ENCODE measurements around the gene ARG2.

Gene ARG2

DNA sequence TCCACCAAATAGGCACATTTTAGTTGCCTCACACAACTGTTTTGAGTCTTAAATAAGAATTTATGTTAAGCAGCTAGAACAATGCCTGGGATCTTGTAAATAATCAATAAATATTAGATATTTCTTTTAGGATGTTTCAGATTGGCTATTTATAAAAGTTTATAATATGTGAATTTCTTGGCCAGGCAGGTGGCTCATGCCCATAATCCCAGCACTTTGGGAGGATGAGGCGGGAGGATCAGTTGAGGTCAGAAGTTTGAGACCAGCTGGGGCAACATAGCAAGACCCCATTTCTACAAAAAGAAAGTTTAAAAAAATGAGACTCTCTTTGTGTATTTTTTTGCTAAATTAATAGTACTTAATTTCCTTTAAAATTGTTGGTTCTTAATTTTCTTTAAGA lies 21.8 kb downstream of the ARG2 start:
- no peak for DNase-seq (ENCODE audit: low spot score)

DNA sequence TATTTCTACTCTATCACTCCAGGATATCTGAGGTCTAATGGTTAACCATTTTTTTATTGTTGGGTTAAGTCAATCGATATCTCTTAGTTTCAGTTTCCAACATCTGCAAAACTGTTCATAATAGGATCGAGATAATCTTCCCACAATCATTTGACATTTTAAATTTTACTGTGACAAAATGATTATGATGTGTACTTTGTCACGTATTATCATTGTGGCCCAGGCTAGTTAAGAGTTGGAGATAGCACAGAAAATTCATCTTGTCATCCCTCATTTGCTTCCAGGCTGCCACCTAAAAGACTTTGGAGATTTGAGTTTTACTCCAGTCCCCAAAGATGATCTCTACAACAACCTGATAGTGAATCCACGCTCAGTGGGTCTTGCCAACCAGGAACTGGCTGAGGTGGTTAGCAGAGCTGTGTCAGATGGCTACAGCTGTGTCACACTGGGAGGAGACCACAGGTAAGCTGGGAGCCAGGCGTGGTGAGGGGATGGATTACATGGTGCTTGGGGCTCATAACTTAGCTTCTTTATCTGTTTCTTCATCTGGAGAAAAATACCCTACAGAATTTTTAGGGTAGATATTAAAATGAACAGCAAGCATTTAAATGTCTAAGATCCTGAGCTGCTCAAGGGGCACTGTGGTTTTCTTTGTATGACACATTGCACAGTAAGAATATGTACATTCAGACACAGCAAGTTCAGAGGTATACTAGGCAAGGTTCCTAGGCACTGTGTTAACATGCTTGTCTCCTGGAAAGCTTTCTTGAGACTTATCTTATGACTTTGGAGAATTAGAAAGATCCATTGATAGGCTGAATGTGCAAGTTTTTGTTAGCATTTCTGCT lies 22.4 kb downstream of the ARG2 start:
- no peak for DNase-seq (ENCODE audit: low spot score)

DNA sequence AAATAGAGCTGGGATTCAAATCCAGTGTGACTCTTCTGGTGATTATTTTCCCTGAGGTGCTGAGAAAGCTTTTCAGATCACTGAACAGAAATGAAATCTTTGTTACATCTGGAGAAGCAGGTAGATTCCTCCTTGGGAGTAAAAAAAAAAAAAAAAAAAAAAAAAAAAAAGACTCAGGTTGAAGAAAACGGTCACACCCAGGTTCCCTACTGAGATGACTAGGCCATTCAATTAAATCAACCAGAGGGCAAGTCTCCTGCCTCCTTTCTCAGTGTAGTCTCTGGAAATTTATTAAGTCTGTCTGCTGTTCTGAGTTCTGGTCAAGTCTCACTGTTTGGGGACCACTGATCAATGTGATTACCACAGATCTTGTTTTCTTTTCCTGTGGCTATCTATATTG lies 24.0 kb downstream of the ARG2 start:
- DNase-seq (ENCODE audit: low spot score) = no peak

DNA sequence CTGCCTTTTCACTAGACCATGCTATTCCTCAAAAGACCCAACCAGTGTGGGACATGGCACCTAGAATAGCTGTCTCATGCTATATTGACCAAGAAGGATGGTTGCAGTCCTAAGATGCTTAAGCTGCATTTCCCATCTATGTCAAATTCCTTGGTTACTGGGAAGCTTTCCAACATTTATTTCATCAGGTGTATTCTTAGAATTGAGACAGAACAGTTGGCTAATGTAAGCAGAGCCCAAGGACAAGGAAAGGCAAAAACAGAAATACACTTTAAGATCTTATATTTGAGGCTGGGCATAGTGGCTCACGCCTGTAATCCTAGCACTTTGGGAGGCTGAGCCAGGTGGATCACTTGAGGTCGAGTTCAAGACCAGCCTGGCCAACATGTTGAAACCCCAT lies 24.7 kb downstream of the ARG2 start:
- no peak for DNase-seq (ENCODE audit: low spot score)

DNA sequence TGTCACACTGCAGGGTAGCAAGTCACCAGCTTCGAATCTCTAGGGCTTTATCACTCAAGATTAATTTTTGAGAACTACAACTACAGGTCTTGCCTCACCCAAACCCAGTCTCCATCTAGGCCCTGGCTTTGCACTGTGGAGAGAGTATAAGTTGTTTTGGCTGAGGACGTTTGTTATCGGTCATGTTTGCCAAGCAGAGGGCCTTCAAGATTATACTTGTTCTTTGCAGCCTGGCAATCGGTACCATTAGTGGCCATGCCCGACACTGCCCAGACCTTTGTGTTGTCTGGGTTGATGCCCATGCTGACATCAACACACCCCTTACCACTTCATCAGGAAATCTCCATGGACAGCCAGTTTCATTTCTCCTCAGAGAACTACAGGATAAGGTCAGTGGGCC lies 25.7 kb downstream of the ARG2 start:
- no peak for DNase-seq (ENCODE audit: low spot score)

DNA sequence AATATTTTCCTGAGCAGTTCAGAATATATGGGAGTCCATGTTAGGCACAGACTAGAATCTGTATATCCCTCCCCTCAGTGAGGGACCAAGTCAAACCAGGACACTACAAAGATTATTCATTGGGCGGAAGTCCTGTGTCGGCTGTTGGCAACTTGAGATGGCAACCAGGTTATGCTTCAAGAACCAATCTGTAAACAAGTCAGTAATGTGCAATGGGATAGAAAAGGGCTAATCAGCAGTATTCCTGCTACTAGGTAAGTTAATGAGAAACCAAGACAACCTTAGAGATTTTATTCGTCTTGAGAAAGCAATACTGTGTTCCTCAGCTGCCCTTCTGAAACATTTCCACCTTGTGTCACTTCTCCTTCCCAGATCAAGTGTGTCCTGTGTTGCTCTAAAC lies 26.4 kb downstream of the ARG2 start:
- DNase-seq (ENCODE audit: low spot score) = no peak

DNA sequence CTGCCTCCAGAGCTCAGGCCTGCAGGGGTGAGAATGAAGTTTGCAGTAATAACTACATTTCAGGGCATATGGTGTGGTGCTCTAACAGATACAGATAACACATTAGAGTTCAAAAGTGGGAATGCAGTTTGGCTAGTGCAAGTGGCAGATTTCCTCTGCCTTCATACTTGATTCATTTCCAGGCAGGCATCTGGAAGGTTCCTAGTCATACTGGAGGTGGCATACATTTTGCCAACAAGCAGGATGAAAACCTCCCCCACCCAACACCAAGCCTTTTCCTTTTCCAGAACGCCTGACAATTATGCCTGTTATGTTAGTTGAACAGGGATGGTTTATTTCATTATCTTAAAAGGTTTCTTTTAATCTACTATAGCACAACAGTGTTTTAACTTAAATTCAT lies 30.4 kb downstream of the ARG2 start:
- DNase-seq (ENCODE audit: low spot score) = no peak

DNA sequence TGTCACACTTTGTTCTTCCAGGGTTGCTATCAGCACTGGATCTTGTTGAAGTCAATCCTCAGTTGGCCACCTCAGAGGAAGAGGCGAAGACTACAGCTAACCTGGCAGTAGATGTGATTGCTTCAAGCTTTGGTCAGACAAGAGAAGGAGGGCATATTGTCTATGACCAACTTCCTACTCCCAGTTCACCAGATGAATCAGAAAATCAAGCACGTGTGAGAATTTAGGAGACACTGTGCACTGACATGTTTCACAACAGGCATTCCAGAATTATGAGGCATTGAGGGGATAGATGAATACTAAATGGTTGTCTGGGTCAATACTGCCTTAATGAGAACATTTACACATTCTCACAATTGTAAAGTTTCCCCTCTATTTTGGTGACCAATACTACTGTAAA lies 31.0 kb downstream of the ARG2 start:
- no peak for DNase-seq (ENCODE audit: low spot score)

DNA sequence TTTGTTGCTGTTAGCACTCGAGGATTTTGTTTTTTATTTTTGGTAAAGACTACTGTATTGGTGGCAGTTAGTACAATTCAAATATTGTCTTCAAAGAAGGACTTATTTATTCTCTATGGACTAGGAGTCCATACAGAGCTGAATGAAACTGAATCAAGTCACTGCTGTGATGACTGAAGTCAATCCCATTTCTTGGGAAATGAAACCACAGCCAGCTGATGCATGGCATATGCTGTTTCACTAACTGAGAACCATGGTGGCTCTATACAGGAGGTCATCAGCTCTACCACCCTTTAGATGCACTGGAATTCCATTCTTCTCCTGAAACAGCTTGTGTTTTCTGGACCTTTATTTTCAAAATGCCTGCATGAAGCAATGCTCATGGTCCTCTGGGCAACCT lies 32.5 kb downstream of the ARG2 start:
- no peak for DNase-seq (ENCODE audit: low spot score)

DNA sequence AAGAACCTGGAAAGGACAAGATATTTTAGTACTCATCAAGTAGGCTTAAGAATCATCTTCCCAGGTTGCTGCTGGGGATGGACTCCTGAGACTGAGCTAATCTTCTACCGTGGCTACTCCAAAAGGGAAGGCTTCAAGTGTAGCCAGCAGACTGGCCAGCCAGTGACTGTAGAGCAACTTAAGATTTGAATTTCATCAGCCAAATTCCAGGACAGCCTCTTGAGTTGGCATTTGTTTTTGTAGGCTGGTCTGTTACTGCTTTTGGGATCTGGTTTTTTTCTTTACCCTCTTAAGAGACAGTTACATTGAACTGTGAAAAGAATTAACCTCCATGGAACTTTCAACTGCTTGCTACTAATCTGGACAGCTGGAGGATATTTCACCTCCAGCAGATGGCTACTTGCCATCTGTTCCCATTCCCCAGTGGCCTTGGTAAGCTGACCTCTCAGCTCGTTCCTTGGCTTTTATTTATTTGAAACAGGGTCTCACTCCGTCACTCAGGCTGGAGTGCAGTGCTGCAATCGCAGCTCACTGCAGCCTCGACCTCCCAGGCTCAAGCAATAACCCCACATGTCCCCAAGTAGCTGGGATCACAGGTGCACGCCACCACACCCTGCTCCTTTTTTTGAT lies 34.0 kb downstream of the ARG2 start:
- DNase-seq (ENCODE audit: low spot score) = no peak

DNA sequence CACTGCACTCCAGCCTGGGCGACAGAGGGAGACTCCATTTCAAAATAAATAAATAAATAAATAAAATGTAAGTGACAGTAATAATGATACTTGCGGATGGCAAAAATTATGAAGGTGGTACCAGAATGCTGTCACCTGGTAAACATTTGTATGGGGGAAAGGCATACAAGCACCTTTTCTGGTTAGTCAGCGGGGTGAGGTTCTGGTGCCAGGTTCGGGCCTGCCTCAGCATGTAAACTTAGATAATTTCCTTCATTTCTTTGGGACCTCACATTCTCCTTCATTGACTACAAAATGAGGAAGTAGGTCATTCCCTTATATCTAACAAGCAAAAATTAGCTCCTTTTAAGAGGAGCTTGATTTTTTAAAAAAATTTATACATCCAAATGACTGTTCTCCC lies 43.9 kb downstream of the ARG2 start:
- no peak for DNase-seq (ENCODE audit: low spot score)

DNA sequence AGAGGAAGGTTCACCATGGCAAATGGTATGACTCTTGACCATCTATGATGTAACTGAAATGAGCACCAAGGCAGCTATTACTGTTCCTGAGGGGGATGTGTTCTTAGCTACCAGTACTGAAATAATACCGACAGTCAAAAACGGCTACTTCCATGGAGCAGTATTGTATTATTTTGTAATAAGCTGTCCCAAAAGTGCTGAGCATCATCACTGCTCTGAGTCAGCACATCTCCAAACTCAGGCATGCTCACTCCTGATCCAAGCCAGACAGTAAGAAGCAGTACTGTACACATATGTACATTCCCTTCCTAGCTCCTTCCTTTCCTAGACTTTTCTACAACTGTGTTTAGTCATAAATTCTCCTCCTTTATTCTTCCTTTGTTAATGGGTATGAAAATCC lies 46.1 kb downstream of the ARG2 start:
- DNase-seq (ENCODE audit: low spot score) = no peak

DNA sequence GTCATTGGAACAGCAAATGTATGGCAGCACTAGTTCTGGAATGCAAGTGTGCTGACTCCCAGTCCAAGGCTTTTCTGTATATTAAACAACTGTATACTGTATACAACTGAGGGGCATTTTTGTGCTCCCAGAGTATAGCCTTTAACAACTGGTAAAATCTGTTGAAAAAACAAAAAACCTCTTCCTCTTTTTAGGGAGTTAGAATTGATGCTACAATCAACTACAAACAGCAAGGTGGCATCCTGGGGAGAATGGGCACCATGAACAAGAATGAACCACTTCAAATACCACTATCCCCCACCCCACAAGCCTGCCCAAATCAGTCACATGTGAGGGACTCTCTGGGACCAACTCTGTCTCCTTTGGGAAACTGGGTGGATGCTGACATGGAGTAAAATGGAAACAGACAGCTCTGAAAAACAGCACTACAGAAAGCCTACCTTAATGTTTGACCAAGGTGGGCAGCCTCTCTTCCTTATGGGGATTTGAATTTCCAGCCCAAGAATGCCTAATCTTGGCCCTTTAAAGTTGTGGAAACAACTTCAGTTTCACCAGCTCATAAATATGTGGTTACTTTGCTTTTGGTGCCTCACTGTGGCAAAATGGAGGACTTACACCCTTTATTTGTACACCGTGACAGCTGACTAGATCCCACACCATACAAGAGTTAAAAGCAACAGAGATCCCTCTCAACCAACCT lies 47.2 kb downstream of the ARG2 start:
- DNase-seq (ENCODE audit: low spot score) = peak; percentile 61

DNA sequence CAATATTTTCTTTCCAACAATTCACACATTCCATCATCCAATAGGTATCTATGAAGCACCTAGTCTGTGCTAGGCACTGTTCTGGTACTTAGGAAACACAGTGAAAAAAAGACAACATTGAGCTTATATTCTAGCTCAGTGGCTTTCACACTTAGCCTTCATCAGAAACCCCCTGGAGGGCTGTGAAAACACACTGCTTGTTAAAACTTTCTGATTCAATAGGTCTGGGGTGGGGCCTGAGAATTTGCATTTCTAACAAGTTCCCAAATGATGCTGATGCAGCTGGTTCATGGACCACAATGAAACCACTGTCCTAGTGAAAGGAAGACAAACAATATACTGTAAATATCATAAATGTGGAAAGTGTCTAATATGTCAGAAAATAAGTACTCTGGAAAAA lies 48.8 kb downstream of the ARG2 start:
- DNase-seq (ENCODE audit: low spot score) = no peak

DNA sequence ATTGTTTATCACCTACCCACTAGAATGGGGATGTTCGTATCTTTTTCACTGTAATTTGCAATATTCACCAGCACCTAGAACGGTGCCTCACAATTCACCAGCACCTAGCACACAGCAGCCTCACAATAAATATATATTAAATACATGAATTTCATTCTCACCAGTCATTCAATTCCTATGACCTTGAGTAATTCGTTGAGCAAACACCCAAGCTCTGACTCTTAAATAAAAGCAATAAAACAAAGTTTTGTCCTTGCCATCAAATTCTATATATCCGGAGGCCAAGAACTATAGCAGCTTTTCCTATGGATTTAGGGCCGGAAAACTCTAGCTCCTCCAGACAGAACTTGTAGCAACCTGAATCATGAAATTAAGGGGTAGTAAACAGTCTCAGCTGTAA lies 53.7 kb downstream of the ARG2 start:
- DNase-seq (ENCODE audit: low spot score) = no peak

DNA sequence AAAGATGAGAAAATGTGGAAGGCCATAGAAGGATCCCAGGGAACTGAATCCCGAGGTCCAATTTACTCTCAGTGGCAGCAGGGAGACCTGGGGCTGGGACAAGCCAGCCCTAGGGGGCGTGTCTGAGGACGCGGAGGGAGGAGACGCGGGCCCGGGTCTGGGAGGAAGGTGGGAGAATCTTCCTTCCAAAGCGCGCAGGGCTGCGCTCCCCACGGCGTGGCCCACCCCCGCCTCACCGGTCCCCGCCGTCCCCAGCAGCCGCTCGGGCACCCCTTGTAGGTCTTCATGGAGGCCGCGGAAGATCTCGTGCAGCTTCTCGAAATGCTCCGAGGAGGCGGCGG lies 54.4 kb downstream of the ARG2 start:
- DNase-seq (ENCODE audit: low spot score) = peak; percentile 67

DNA sequence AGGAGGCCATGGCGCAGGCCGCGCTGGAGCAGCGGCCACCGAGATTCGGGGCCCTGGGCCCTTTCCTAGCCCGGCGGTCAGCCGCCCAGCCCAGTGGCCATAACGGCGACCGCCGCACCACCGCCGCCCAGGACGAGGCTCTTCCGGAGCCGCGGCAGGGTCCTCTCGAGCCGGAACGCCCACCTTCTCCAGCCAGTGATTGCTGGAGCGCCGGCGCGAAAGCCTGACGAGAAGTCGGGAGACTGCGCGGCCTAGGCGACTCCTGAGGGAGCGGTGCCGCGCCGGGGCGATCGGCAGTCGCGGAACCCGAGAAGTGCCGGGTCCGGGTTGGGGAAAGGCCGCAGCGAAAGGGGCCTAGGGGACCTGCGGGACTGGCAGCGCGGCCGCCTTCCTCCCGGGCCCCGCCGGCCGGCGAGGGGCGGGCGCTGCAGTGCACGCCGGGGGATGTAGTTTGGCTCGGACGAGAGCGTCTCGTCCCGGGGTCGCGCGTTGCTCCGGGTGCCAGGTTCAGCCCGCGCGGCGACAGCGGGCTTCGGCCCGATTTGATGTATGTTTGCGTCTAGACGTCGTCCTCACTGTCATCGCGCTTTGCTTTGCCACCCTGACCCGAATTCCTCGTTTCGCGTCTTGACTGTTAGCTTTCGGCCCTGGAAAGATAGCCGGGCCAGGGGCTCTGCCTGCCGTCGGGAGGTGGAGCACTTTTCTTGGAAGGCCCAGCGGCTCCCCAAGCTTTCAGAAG lies 54.9 kb downstream of the ARG2 start, which contains the start of gene VTI1B:
Gene VTI1B (minus strand): TSS at position 153 of the 739 bp plus-strand sequence. CDS start 143 bp downstream, at position 10.
- peak; percentile 85 for DNase-seq (ENCODE audit: low spot score)

DNA sequence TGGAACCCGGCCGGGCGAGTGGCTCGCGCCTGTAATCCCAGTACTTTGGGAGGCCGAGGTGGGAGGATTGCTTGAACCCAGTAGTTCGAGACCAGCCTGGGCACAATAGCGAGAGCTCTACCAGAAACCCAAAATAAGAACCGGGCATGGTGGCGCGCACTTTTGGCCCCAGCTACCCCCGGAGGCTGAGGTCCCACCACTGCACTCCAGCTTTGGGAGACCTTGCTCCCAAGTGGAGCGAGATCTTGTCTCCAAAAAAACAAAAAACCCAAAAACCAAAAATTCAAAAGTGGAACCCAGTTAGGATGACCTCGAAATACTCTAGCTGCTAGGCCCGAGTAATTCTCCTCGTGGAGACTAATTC lies 55.5 kb downstream of the ARG2 start:
- no peak for DNase-seq (ENCODE audit: low spot score)

DNA sequence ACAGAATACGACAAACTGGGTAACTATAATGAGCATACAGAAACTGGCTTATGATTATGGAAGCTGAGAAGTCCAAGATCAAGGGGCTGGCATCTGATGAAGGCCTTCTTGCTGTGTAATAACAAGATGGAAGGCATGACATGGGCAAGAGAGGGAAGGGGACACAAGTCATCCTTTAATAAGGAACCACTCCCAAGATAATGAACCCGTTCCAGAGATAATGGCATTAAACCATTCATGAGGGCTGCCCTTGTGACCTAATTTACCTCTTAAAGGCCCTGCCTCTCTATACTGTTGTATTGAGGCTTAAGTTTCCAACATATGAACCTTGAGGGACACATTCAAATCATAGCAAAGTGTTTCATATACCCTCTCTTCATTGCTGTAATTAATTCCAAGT lies 59.3 kb downstream of the ARG2 start:
- no peak for DNase-seq (ENCODE audit: low spot score)

DNA sequence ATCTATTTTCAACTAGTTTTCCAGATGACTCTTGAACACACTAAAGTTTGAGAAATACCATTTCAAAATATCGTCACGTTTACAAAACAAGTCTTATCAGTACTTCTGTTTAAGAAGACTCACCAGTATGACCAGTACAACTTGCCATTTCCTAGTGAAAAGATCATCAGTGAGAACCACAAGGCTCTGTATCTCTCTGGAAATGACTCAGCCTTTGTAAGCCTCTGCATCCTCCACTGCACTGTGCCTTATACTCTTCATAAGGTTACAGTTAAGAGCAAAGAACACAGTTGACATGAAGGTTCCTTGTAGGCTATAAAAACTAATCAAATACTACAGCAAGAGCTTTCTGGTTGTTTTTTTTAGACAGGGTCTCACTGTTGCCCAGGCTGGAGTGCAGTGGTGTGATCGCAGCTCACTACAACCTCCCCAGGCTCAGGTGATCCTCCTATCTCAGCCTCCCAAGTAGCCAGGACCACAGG lies 60.4 kb downstream of the ARG2 start:
- DNase-seq (ENCODE audit: low spot score) = no peak

DNA sequence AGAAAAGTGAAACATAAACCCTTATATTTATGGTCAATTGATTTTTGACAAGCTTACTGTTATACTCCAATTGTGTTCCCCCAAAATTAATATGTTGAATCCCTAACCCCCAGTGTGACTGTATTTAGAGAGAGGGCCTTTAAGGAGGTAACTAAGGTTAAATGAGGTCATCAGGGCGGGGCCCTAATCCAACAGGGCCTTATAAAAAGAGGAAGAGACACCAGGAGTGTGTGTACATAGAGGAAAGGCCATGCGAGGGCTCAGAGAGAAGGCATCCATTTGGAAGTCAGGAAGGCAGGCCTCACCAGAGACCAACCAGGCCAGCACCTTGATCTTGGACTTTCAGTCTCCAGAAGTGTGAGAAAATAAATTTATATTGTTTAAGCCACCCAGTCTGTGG lies 61.2 kb downstream of the ARG2 start:
- DNase-seq (ENCODE audit: low spot score) = no peak

DNA sequence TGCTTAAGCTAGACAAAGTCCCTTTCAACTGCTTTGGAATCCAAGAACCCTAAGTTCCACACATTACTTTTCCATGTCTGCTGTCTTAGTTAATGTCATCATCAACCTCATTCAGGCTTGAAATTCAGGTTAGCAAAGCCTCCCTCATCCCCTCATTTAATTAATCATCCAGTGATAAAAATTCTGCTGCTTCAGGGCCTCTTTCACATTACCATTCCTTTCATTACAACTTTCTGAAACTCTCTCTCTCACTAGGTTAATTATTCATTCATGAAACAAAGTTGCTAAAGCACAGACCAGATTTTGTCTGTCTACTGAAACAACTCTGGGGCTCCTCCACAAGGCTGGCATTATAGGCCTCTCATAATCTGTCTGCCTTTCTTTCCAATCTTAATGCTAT lies 64.1 kb downstream of the ARG2 start:
- DNase-seq (ENCODE audit: low spot score) = no peak

DNA sequence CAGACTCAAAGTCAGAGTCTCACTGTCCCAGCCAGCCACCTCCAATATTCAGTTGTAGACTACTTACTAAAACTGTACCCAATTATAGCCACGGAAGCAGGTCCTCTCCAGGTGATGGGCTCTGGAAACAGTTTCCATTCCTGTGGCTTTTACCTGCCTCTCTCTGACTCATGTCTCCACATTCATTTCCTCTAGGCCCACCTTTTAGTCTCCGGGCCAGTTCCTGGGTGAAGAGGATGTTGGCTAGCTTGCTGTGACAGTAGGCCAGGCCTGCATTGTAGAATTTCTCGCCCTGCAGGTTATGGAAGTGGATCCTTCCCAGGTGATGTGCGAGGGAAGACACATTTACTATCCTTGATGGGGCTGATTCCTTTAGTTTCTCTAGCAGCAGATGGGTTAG lies 70.3 kb downstream of the ARG2 start:
- DNase-seq (ENCODE audit: low spot score) = no peak
